Mesenteric fat pad (tissue), 1 donor: Measurements from ENCODE around the gene LUC7L3. TPM values are rescaled to one million over a fixed set of nuclear protein-coding genes. Genes with fewer than 3 reads are reported as not detected.
"Not testable (repeated sequence)": the region's sequence is repeated elsewhere in the genome, so short reads cannot be mapped to it uniquely, and the experiment has no call there.

Experiments
- DNase-seq: peaks from one replicate; pipeline ENCODE4 v3.0.0-alpha.2; 2020; ENCODE audit warnings: low spot score
- total RNA-seq: library from RNA; stranded (reverse); fragmentation: NEBNext Ultra II Directional; extraction: Animal tissue kit (Norgen Biotek cat#: 25700); gene quantifications from one replicate; pipeline ENCODE4 v1.2.1, GENCODE V29; 2021
- donor health status: DM: yes; HTN: yes; CAD: no.

Gene LUC7L3
- total RNA-seq, 1 donor from 2014 or later, result 78.6 TPM

GRCh38 chr17:50708050-50709000 is 11.1 kb upstream of the LUC7L3 start:
- DNase-seq, result no peak

GRCh38 chr17:50709053-50709452 is 10.3 kb upstream of the LUC7L3 start:
- not testable (repeated sequence) for DNase-seq

GRCh38 chr17:50710025-50710424 is 9.4 kb upstream of the LUC7L3 start:
- no peak for DNase-seq

- no peak for DNase-seq
Measured at GRCh38 chr17:50710650-50711049, 8.8 kb upstream of the LUC7L3 start.

- no peak for DNase-seq
Measured at GRCh38 chr17:50712641-50713040, 6.8 kb upstream of the LUC7L3 start.

- no peak for DNase-seq
Measured at GRCh38 chr17:50715471-50715870, 3.9 kb upstream of the LUC7L3 start.

GRCh38 chr17:50719924-50720794 is 756 bp downstream of the LUC7L3 start:
- DNase-seq, result no peak

- no peak for DNase-seq
Measured at GRCh38 chr17:50721194-50722010, 2.0 kb downstream of the LUC7L3 start.

GRCh38 chr17:50722746-50723145 is 3.3 kb downstream of the LUC7L3 start:
- DNase-seq, result no peak

GRCh38 chr17:50724622-50725021 is 5.2 kb downstream of the LUC7L3 start:
- DNase-seq, result not testable (repeated sequence)

- DNase-seq, result no peak
Measured at GRCh38 chr17:50725769-50726655, 6.6 kb downstream of the LUC7L3 start.

GRCh38 chr17:50728112-50728429 is 8.7 kb downstream of the LUC7L3 start:
- DNase-seq, result no peak

GRCh38 chr17:50728881-50729765 is 9.7 kb downstream of the LUC7L3 start:
- DNase-seq, result no peak

GRCh38 chr17:50731575-50732460 is 12.4 kb downstream of the LUC7L3 start:
- DNase-seq, result no peak

GRCh38 chr17:50735287-50735686 is 15.9 kb downstream of the LUC7L3 start:
- no peak for DNase-seq

- no peak for DNase-seq
Measured at GRCh38 chr17:50737118-50737698, 17.8 kb downstream of the LUC7L3 start.

- DNase-seq, result no peak
Measured at GRCh38 chr17:50739098-50739497, 19.7 kb downstream of the LUC7L3 start.

- DNase-seq, result no peak
Measured at GRCh38 chr17:50745631-50746030, 26.2 kb downstream of the LUC7L3 start.
